GM18951 (cell line): ENCODE data around the gene FABP7.

Experiments used
- POLR2A ChIP-seq: IDR thresholded peaks from 4 replicates; pipeline ENCODE4 v1.6.1; 2011; ENCODE audit warnings: mild to moderate bottlenecking; ENCODE audit not compliant: insufficient read length, insufficient read depth; ENCODE audit errors: extremely low read depth
- in situ Hi-C: fragments of 300-500 bp; cut with MboI; formaldehyde crosslinking; loops from one replicate; pipeline ENCODE4 v1.12.0; 2022; ENCODE audit warnings: low sequenced_read_pairs, mixed read lengths, inconsistent platforms; ENCODE audit not compliant: unreplicated experiment

The FABP7 gene

GRCh38 chr6:122747573-122747972, 31.9 kb upstream of the FABP7 start:
- in situ Hi-C loops, result loop anchor here (10.0 to 25.0 kb wide), 2 partner anchors 87 to 565 kb away; no protein-coding TSS in a partner anchor

DNA sequence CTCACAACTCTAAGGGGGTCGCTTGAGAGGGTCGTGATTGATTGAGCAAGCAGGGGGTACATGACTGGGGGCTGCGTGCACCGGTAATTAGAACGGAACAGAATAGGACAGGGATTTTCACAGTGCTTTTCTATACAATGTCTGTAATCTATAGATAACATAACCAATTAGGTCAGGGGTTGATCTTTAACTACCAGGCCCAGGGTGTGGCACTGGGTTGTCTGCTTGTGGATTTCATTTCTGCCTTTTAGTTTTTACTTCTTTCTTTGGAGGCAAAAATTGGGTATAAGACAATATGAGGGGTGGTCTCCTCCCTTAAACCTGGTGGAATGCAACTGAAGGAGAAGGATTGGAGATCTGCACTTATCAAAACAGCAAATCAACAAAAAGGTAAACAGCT, 30.6 kb upstream of the FABP7 start:
- in situ Hi-C loops, result loop anchor here (10.0 to 25.0 kb wide), 2 partner anchors 86 to 563 kb away; no protein-coding TSS in a partner anchor

More at GRCh38 chr6:122747573-122747972, 31.9 kb upstream of the FABP7 start:
- no peak for TF ChIP-seq POLR2A

- in situ Hi-C loops, result loop anchor here (10.0 to 25.0 kb wide), 2 partner anchors 85 to 563 kb away; no protein-coding TSS in a partner anchor
- no peak for TF ChIP-seq POLR2A
Measured at GRCh38 chr6:122749451-122750050, 30.0 kb upstream of the FABP7 start.

- TF ChIP-seq POLR2A, result no peak
- in situ Hi-C loops, result no loop called here
Measured at GRCh38 chr6:122751326-122751725, 28.2 kb upstream of the FABP7 start.

- no peak for TF ChIP-seq POLR2A
- in situ Hi-C loops, result no loop called here
Measured at GRCh38 chr6:122752459-122752858, 27.1 kb upstream of the FABP7 start.

DNA sequence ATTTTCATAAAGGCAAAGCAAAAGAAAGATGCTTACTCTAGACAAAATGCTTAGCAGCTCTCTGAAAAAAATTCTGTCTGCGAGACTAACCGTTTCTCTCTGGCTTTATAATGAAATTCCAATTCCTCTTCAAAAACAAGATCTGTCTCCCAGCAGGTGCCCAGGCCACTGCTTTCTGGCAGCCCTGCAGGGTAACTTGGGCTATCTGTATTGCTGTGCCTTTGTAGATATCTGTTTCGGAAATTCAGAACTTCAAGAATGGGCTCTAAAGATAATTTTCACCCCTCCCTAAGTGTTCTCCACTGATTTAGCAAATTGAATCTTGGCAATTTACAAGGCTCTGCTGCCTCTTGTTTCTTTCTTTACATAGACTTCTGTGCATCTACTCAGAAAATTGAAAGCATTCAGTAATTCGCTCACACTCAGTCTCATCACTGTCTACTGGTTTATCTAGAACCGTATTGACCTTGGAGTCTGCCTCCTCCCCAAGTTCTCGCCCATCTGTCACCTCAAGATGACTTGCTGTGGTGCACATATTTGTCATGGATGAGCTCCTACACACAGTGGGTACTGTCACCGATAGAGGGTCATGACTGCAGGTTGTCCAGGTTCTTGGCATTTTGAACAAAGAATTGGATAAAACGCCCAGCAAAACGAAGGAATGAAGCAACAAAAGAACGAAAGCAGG, 26.4 kb upstream of the FABP7 start:
- in situ Hi-C loops, result no loop called here
- TF ChIP-seq POLR2A, result no peak

GRCh38 chr6:122753688-122754056, 25.8 kb upstream of the FABP7 start:
- in situ Hi-C loops, result no loop called here
- TF ChIP-seq POLR2A, result no peak

DNA sequence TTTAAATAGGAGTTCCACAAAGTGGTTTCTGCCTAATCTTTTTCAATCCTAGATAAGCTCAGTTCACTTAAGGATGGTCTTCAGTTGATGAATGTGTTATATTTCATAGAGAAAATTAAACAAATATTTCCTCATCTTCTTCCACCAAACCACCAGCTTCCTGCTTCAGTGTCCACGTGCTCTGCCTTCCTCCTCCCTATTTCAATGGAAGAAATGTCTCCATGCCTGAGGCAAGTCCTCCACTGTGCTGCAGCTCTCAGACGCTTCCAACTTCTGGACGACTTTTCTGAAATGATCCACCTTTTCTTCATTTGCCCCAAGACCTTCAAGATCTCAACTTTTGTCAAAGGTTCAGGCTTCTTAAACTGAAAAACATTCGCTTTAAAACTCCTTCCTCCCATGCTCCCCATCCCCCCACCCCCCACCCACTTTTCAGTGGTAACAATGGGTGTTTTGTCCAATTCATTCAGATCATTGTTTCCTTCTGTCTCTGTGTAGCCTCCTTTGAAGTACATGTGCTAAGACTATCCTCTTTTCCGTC, 25.3 kb upstream of the FABP7 start:
- in situ Hi-C loops, result no loop called here
- TF ChIP-seq POLR2A, result no peak

DNA sequence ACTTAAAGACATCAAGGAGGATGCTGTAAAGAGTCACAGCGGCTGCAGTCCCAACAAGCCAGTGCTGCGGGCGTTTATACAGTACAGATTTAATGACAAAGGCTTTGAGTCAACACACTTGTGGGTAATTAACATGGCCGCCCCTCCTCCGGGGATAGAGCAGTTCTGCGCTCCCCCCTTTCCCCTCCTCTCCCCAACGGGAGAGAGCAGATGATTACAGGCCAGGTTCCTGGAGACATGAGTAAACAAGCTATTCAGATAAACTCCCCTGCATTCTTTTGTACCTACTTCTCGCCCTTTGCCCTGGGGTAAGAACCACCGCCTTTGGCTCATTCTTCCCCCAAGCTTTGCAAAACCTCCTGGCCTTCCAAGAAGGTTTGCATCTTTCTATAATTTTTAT, 23.6 kb upstream of the FABP7 start:
- TF ChIP-seq POLR2A, result no peak
- in situ Hi-C loops, result no loop called here

DNA sequence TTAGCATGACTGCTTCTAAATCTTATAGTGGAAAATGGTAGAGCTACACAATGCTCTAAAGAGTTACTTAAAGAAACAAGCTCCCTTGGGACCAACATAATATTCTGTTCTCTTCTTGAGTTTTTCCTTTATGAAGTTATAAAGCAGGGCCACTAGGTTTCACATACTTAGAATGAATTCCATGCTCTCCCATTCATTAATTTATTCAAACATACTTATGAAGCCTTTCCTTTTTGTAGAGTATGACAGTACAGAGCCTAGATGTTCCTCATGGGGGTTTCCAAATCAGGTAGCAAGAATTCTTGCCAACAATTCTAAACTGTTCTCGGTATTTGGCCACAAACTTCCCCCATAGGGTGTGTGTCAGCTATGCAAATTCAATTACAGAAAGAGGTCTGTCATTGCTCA, 20.6 kb upstream of the FABP7 start:
- in situ Hi-C loops, result no loop called here
- no peak for TF ChIP-seq POLR2A

- in situ Hi-C loops, result no loop called here
- TF ChIP-seq POLR2A, result no peak
Measured at GRCh38 chr6:122760330-122760729, 19.2 kb upstream of the FABP7 start.

- in situ Hi-C loops, result no loop called here
- TF ChIP-seq POLR2A, result no peak
Measured at GRCh38 chr6:122766256-122766655, 13.3 kb upstream of the FABP7 start.

DNA sequence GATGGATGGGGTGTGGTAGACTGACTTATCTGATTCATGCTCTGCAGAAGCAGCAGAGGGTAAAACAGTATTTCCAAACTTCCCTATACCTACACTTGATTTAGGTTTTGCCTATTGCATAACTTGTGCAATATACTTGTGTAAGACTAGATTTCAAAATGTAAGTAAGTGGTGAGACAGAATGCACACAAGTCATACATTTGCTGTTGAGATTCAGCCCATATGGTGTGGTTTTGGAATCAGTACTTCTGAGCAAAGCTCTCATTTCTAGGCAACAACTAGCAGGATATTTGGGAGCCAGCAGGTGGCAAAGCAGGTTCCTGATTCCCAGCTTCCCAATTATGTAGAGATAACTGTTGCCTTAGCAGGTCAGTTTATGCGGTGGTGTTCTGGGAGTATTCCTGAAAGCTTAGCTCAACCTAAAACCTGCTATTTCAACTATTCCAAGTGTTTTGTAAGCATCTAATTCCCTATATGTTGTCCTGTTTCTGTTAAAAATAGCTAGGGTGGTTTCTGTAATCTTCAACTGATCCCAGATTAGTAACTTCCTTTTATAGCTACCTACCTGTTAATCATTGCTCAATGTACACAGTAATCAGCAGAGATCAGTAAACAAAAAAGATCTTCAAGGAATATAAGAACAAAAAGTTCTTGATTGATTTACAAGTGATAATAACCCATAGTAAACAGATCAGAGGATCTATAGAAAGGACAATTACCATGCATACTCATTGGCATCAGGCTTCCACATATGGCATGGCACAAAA, 8.5 kb upstream of the FABP7 start:
- in situ Hi-C loops, result no loop called here
- TF ChIP-seq POLR2A, result no peak
